ENCODE data around the gene PSAP. TPM values are rescaled to one million over a fixed set of nuclear protein-coding genes. Genes with fewer than 3 reads are reported as not detected.

PSAP gene
- total RNA-seq, 1 donor from 2014 or later = 435 TPM

GRCh38 chr10:71783917-71784678 is 67.0 kb downstream of the PSAP start:
- DNase-seq = no peak

GRCh38 chr10:71782917-71783490 is 68.0 kb downstream of the PSAP start:
- DNase-seq = no peak

DNA sequence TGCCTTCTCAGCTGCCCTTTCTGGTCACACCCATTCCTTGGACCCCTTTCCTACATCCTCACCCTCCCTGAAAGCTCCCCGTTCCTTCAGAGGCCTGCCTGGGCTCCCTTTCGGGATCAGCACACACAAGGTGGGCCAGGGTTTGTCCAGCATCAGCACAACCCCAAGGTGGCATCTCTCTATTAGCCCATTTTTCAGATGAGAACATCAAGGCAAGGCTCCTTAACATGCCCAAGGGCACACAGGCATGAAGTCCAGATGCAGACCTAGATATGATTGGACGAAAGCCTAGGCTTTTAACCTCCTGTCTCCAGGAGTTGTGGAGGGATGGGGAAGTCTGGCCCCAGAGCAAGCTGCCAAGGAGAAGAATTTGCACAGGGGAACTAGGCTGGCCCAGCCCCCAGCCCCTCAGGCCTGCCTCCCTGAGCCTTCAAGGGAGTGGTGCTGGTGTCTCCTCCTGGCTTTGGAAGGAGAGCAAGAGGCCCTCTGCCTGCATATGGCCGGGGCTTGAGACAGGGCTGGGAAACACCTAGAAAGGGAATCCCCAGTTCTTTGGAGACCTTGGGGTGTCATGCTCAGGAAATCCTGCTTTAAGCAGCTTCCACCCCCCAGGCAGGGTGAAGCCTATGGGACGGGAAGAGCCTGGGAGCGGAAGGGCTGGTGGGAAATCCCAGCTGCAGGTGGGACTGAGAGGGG is 68.7 kb downstream of the PSAP start:
- DNase-seq = no peak

- DNase-seq = no peak
These were observed 70.3 kb downstream of the PSAP start for GRCh38 chr10:71780719-71781118.

DNA sequence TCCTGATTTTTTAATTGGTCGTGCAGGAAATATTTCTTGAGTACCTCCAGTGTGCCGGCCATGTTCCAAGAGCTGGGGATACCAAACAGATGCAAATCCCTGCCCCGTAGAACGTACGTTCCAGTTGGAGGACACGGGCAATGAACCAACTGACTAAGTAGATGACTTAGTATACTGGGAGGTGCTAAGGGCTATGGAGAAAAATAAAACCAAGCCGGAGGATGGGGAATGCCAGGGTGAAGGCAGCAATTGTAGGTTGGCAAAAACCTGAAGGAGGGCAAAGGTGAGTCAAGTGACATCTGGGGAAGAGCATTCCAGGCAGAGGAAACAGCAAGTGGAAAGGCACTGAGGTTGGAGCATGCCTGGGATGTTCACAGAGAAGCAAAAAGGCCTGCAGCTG is 70.9 kb downstream of the PSAP start:
- no peak for DNase-seq

GRCh38 chr10:71779641-71780040 is 71.4 kb downstream of the PSAP start:
- DNase-seq = no peak

DNA sequence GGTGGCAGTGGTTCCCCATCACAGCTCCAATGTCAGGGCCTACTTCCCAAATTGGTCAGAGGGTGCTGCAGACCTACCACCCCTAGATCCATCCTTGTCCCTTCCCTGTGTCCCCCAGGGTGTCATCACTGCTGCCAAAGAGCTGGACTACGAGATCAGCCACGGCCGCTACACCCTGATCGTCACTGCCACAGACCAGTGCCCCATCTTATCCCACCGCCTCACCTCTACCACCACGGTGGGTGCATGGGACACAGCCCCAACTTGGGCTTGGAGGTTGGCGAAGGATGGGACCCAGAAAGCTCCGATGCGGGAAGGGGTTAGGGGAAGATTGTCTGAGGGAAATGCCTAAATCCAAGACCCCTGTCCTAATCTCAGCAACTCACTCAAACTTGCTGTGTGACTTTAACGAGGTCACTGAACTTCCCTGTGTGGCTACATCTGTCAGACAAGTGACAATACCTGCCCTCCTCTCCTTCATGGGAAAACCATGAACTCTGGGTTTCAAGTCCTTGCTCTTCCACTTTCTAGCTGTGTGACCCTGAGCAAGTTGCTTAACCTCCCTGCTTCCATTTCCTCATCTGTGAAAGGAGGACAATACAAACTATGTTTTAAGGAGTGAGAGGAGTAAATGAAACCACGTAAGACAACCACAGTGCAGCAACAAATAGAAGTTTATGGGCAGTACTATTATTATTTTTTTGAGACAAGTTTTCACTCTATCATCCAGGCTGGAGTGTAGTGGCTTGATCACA is 72.8 kb downstream of the PSAP start:
- no peak for DNase-seq

- DNase-seq = no peak
These were observed 73.7 kb downstream of the PSAP start for GRCh38 chr10:71777213-71777985.

DNA sequence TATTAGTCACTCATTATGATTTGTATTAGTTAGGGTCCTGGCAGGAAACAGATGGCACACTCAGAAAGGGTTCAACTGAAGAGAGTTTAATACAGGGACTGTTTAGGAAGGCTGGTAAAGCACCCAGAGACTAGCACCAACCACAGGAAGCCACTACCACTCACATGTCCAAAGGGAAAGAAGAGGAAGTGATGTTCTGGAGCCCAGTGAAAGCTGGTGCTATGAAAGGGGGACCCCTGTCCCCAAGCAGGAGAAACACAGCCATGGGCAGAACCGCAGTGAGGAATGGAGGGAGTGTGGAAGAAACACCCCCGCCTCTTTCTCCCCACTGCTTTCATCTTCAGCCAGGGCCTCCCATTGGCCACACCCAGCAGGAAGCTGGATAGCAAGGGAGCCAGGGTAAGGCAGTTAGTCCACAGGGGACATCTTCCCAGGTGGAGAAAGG is 74.5 kb downstream of the PSAP start:
- no peak for DNase-seq

GRCh38 chr10:71774916-71775702 is 75.9 kb downstream of the PSAP start:
- DNase-seq = no peak

- DNase-seq = peak; percentile 70
These were observed 77.7 kb downstream of the PSAP start, which contains the start of gene VSIR for GRCh38 chr10:71773221-71773971. TSS of gene VSIR (minus strand) at chr10:71773520. CDS start at chr10:71773439, 81 bp downstream.

DNA sequence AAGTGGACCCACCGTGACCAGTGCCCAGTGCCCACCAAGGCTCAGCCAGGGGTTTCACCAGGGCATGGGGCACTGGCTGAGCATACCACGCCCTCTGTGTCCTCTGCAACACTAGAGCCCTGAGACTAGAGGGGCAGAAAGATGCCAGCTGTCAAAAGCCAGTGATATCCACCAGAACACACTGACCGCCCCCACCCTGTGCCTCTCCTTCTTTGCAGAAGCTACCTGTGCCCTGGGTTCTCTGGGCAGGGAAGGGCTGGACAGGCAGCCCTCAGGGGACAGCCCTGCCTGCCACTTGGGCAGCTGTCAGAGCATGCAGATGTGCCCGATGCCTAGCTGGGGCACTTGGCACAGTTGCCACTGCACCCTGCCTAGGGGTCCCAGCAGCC is 78.2 kb downstream of the PSAP start:
- DNase-seq = no peak

DNA sequence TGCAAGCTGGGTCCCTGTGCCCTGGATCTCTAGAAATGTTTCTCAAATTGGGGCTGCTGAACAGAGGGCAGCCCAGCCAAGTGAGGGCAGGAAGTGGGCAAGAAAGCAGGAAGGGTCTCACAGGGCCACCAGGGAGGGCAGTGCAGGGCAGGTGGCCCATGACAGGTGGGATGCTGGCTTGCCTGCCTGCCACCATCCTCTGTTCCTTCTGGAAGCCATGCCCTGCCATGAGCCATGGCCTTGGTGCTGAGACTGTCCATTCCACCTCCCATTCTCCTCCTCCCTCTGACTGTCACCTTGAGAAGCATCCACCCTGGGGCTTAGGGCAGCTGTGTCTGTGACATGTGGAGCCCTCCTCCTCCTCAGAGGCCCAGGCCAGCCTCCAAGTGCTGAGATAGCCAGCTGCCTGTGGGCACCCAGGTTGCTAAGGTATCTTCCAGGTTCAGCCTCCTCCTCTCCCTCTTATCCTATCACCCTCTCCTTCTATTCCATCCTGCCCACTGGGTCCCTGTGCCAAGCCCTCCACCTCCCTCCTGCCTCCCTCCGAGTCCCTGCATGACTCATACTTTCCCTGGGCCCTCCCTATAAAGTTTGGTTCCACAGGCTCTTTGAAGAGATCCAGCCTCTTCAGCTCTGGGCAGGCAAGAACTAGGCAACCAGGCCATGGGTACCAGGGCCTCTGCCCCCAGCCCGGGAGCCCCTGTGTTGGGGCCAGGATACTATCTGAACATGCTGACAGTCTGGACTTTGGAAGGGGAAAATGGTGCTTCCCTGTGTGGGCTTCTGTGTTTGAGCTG is 79.0 kb downstream of the PSAP start:
- DNase-seq = peak; percentile 18

DNA sequence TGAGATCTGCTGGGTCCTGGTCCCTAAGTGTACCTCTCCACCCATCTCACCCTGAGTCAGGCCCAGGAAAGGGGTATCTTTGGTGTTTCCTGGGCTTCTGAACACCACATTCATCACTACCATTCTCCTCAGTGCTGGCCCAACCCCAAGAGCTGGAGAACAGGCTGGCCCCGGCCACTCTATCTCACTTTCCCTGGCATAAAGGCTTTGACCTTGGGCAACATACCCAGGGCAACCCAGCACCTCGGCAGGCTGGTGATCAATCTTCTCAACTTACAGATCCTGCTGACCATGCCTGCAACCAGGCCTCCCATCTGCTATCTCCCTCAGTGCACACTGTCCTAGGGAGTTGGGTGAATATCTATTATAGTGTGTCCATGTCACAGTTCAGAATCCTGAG is 79.8 kb downstream of the PSAP start:
- DNase-seq = no peak

- DNase-seq = no peak
These were observed 80.3 kb downstream of the PSAP start for GRCh38 chr10:71770789-71771188.

- DNase-seq = no peak
These were observed 80.8 kb downstream of the PSAP start for GRCh38 chr10:71770255-71770654.

DNA sequence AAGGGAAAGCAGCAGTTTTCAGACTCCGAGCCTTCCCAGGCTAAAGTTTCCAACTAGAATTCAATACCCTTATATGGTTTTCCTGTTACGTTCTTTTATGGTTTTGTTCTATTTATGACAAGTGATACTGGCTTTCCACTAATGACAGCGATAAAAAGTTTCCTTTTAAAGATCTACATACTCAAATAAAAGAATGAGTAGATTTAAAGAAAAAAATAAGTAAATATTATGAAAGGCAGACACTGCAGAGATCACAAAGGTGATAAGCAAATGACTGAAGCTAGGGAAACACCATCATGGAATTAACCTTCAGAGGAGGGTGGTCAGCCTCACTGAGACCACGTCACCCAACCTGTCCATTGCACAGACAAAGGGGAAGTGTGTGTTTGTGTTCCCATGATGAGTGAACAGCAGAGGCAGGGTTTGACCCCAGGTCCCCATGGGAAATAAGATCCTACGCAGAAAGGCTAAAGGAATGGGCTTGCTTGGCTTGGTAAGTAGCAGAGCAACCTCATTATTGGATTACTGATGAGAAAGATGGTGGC is 81.7 kb downstream of the PSAP start:
- no peak for DNase-seq

DNA sequence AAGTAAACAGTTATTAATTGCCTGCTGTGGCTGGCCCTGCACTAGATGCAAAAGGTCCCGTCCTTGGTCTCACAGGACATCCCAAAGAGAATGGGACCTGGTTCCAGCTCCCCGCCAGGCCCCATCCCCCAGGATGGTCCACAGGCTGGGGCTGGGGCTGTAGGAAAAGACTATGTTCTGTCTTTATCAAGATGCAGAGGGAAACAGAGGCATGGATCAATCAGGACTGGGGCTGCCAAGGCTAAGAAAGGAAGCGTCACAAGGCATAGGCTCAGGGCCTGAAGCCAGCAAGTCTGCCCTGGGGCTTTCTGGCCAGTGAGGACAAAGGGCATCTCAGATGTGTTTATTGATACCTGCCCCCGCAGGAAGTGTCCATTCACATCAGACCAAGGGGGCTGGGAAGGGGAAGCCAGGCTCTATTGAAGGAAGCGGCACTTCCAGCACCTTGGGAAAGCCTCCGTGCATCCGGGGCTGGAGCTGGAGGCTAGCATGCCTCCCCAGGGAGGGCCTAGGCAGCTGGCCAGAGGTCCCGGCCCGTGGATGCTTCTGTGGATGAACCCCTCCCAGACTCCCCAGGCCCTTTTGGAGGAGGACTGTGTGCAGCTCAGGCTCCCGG is 83.5 kb downstream of the PSAP start:
- DNase-seq = no peak
